ENCODE data around the gene CAMK2D.
A peak's percentile ranks its signal among the peaks of the same experiment; 100 is the strongest.

Gene CAMK2D

DNA sequence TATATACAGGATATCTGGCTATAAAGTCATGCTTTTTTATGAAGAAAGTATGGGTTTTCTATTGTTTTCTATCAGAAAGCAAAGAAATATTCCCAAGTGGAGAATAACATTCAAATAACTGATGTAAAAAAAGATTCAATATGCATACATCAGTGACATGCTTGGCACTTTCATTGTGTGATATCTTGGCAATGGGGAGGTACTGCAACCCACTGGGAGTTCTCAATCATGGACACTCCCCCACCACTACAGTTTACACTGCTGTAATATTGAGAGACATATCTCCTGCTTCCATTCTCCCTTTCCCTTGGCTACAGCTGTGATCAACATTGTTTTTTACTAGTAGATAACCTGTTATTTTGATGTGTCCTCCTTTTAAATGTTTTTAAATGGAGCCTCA lies 257.8 kb downstream of the CAMK2D start:
- DNase-seq, result no peak

DNA sequence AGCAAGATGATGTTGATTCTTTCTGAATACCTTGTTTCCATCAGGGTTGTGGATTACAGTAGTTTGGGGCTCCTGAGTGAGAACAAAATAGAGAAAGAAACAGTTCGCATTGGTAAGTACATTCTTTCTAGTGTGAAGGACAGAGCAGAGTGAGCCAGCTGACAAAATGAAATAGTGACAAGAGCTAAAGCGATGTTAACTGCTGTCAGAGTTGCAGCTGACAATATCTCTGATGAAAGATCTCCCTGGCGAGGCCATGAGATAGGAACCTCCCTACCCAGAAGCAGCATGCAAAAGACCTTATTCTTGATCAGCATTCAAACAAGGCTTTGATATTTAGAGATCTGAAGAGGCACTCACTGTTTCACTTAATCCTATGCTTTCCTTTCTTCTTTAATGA lies 258.6 kb downstream of the CAMK2D start:
- DNase-seq, result no peak

DNA sequence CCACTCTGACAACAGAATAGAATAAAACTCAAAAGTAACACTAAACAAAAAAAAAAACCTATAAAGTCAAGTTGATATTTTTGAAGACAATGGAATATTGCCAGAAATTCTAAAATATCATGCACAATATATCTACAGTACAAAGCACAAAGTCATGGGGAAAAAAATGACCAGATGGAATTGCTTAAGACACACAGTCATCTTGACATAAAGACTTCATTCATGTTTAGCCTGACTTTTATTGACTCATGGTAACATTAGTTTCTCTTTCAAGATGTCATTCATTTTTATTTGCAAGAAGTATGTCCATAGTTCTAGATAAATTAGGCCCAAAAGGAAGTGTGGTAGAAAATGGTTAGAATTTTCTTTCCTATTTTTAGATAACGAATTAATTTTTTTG lies 259.1 kb downstream of the CAMK2D start:
- DNase-seq, result no peak

DNA sequence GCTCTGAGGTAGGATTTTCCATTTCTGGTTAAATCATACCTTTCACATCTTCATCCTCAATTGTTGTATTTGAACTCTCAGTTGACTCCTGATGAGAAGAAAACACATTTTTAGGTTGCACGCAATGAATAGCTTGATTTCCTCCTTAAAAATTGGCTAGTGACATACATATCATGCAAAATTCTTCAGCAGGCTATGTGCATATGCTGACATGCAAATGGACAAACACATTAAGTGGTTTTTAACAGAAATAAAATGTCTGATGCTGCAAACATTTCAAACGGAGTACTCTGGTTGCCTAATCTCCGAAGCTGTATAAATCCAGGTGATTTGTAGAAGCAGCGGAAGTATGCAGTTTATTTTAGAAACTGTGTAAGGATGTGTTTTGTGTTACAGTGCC lies 261.1 kb downstream of the CAMK2D start:
- DNase-seq, result no peak

DNA sequence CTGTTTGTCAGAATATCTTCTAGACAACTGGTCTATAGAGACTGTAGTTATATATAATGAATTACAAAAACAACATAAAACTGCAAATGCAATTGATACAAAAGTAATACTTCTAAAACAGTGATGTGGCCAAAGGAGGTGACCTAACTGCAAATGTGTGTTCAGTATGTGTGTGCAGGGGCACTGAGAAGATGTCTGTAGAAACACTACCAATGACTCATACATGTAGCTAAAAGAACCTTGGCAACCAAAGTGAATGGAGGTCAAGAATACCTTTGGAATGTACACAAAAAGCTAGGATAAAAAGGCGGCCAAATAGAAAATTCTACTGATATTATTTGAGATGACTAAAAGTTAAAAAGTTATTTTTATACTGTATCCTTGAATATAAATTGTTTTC lies 261.8 kb downstream of the CAMK2D start:
- no peak for DNase-seq

DNA sequence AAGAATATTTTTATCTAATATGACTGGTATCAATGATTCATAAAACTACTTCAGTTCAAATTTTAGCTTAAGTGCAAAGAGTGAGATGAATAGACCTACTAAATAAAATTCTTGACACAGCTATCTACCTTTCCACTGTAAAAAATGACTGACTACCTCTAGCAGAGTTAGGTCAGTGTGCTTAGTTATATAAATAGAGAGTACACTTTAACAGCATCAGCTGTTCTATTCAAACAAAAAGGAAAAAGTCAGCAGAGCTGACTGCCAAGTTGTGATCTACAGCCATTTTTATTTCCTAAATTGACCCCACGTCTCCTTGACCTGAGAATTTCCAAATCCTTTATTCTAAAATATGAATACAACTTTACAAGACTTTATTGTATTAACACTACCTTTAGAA lies 262.4 kb downstream of the CAMK2D start:
- DNase-seq, result no peak

DNA sequence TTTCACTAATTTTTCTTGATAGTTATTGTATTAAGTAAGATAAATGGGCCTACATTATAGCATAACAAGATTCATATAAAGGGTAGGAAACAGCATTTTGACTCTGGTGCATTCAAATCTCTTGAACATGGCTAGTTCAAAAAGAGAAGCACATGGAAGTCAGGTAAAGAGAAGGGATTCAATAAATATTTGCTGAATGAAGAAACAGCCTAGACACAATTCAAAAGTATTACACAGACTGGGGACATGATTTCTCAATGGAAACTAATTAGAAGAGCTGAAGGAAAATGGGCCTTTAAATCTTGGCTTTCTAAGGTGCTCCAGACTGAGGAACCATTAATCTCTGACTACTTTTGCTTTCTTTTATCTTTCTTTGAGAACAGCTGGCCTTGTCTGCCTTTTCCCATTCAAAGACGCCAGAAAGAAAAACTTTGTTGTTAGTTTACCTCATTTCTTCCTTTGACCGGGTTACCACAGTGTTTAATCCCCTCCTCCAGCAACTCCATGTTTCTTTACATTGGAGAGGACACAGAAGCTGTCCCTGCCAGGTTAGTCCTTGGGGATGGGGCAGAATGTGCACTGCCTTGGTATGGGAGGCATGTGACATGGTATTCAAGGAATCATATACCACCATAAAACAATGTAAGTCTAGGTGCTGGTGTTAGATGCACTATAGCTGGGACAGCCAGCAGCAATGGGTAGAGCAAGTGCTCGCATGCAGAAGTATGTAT lies 264.2 kb downstream of the CAMK2D start:
- no peak for DNase-seq

DNA sequence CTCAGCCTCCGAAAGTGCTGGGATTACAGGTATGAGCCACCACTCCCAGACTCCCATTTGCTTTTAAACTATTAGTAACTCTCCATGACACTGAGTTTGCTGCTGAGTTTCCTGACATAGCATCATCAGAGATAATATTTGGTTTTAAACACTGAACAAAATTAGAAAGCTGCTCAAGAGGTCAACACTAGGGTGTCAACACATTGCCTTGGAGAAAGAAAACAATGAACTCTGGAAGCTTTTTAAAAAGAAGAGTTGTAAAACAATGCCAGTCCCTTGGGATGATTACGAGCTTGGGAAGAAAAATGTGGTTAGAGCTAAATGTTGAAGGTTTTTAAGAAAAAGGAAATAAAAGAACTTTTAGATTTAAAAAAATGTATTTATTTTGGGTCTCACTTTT lies 264.8 kb downstream of the CAMK2D start:
- DNase-seq, result no peak

DNA sequence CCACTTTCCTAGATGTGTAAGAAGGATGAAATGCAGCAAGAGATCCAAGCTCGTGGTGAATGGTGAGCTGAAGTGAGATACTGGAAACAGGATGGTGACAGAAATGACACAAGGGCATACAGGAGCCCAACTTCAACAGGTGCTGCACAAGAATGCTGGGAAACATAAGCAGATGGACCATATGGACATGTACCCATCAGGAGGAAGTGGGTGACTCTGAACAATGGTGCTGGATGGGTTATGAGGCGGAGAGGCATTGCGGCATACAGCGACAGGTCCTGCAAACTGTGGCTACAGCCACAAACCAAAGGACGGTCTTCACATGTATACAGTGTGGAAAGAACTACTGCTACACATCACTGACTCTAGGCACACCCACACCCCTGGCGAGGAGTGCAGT lies 265.7 kb downstream of the CAMK2D start:
- DNase-seq, result no peak

DNA sequence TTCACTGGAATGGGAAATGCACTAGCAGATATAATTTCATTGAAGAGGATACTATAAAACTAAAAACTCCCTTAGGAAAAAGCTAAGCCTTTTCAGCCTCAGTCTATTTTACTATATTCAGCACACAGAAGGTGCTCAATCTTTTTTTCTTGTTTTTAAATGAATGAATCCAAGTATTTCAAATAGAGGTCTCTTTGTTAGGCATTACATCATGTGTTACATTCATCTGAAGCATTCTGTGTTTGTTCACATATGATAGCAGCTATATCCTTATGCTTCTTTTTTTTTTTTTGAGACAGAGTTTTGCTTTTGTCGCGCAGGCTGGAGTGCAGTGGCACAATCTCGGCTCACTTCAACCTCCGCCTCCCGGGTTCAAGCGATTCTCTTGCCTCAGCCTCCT lies 278.4 kb downstream of the CAMK2D start:
- no peak for DNase-seq

DNA sequence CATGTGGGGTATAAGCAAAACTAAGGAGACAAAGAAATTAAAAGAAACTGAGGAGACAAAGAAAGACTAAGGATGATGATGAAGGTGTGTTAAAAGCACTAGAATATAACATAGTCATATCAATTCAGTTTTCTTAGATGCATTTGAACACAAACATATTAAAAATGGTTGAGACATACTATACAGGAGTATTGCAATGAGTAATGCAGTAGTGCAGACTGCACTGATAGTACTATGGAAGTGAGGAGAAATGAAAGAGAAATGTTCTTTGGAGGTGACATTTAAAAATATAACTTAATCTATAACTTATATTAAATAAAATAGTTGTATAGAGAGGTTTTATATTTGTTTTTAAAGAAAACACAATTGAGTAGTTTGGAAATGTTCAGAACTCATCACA lies 279.2 kb downstream of the CAMK2D start:
- DNase-seq, result no peak

DNA sequence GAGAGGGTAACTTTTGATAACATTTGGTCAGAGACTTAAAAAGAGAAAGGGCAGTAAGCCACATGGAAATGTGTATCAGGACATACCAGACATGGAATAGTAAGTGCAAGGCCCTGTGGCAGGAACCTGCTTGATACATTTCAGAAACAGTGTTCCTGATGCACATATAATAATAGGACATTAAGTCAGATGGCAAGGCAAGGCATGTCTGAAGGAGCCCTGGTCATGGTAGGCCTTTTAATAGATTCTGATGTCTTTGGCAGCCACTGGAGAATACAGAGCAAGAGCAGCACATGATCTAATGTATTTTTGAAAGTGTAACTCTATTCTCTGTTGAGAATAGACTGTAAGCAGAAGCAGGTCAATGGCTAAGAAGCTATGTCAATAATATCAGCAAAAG lies 279.7 kb downstream of the CAMK2D start:
- DNase-seq, result no peak

DNA sequence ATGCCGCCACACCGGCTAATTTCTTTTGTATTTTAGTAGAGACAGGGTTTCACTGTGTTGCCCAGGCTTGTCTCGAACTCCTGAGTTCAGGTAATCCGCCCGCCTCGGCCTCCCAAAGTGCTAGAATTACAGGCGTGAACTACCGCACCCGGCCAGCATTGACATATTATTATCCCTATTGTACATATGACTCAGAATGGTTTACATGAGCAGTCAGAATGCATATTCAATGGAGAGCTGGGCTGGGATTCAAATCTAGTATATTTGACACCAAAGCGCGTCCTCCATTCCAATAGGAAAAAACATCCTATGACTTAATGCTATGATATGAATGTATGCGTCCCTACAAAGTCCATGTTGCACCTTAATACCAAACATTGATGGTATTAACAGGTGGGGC lies 281.4 kb downstream of the CAMK2D start:
- no peak for DNase-seq

DNA sequence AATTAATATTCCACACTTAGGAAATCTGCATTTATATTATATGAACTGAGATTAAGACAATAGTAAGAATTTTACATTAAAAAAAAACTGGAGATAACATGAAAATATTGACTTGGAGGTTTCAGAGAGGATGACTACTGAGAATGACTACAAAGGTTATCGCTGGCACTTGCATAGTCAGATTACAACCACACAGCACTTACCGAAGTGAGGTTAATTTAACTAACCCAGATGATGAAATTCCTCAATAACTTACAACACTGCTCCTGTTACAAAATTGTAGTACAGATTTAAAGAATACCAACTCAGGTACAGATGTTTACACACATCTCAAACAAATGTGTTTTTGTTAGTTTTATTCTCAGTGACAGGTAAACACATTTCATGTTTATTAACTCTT lies 283.5 kb downstream of the CAMK2D start:
- DNase-seq, result no peak

DNA sequence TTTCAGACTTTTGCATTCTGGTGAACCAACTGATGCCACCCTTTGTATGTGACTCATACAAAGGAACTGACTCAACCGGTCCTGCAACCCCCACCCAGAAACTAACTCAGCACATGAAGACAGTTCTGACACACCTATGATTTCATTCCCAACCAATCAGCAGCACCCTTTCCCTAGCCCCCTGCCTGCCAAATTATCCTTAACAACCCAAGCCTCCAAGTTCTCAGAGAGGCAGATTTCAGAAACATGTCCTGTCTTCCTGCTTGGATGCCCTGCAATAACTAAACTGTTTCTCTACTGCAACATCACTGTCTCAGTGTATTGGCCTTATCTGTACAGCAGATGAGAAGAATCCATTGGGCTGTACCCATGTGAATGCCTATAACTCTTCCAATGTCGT lies 284.7 kb downstream of the CAMK2D start:
- DNase-seq, result no peak

DNA sequence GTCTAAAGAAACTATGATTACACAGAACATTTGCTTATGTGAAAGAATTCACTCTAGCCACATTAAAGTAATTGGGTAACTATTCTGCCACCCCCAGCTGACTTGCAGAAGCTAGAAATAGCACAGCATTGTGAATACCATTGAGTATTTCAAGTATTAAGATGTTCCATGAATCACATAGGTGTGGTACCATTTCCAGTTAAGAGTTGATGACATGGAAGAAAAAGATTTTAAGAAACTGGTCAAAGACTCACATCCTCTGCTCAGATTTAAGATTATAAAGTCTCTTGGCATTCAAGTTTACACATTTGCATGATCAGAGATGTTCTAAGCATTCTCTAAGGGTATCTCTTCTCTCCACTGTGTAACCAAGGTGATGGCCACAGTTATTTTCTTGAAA lies 287.5 kb downstream of the CAMK2D start:
- DNase-seq, result no peak

DNA sequence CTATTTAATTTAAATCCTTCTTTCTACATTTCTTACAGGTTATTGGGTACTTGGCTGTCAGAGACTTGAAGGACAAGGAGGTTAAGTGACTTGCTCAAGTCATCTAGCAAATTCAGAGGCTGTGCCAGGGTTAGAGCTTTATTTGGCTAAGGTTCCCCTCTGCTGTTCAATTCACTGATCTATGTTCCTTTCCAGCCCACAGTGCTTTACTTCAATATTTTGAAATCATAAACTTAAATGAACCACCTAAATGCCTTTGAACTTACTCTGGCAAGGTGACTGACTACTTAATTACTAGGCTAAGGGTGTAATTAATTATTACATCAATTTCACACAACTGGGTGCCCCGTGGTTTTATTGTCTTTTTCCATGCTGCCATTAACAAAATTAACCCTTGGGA lies 288.7 kb downstream of the CAMK2D start:
- DNase-seq, result no peak

DNA sequence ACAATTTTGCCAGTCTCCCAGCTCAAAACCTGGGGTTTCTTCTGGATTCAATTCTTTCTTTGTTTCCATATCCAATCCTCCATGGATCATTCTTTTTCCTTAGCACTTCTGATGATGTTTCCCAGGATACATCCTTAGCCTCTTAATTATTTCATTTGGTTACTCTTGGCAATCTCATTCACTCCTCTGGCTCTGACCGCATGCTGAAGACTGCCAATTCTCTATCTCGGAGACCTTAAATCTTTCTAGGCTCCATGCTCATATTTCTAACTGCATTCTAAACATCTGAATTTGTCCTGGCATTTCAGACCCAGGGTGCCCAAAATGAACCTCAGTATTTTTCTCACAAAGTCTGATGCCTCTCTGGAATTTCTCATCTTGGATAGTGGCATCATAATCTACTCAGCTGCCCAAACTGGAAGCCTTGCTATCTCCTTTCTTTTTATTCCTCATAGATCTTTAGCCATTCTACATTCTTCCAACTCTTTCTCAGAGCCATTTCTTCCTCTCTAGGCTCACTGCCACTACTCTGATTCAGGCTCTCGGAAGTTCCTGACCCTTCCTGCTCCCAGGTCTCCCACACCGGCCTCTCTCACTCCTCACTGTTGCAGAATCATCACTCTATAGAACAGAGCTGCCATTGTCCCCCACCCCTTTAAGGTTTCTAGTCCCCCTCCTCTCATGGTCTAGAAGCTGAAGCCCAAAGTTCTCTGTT lies 290.2 kb downstream of the CAMK2D start:
- DNase-seq, result no peak

DNA sequence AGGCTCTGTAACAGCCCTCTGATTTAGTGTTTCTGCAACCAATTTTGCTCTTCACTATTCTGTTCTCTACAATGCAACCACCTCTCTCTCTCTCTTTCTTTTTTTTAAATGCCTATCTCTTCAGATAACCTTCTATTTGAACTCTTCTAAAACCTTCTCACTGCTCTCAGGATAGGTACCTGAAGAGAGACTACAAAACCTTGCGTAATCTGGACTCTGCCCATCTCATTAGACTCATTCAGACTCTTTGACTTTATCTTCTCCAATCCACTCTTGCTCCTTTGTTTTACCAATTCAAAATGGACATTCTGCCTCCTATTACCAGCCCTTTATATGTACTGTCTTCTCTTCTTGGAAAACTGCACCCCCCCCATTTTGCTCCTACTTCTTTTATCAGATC lies 291.6 kb downstream of the CAMK2D start:
- no peak for DNase-seq

DNA sequence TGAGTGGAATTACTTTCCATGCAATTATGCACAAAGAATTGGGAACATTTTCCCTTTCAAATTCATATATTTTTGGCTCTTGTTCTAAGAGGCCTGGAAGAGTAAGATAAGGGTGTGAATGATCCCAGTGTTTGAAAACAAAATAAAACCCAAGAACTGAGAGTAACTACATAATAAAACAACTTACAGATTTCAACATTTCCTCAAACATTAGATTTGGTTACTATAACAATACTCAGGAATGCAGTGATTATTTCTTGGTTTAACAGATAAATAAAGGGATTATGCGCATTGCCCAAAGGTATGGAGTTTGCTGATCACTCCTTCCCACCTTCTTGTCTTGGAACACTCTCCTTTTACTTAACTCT lies 292.5 kb downstream of the CAMK2D start:
- DNase-seq, result no peak

DNA sequence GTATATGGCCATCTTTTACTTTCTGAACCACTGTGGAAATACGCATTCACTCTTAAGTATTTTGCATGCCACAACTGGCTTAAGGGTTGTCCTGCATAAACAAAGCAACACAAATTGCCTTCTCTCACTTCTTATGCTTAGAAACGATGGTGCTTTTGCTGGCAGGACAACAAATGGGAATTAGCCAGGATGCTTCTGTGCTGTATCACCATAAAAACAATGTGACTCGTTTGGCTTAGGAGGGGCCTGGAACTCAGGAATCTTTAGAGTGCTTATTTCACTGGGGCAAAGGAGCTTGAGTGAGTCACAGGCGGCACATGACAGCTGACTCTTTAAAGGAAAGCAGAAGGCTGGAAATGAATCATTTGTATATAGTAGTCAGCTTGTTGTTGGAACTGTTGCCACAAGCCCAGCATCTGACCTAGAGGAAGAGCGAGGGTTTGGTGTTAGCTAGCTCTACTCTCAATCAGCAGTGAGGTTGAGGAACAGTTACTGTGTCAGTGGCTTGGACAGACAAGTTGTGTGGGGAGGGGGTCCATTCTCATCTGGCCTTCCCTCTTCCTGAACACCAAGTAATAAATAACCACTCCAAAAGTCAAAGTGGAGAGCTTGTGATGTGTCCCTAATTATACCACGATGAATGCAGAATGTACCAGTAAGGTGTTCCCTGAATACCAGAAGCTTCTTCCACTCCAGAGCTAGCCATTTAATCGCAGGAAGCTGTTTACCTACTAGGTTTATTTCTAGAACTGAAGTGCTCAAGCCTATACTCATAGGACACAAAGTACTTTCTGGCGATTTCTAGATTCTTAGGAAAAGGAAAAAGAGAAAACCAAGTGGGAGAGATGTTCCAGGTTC lies 293.1 kb downstream of the CAMK2D start:
- no peak for DNase-seq

DNA sequence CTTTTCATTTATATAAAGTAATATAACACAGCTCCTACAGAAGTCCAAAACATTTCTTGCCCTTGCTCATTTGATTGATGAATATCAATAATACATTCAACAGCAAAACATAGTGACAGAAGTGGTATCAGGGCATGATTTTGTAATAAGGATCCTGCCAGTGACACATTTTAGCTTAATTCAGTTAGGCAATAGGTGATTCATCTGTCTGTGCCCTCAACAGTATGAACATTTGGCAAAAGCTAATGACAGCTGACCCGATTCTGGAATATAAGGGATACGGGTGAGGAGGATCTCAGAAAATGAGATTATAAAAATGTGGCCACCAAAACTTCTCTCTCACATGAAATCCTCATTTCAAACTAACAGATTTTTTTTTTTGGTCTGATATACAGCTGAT lies 294.0 kb downstream of the CAMK2D start:
- DNase-seq, result no peak

DNA sequence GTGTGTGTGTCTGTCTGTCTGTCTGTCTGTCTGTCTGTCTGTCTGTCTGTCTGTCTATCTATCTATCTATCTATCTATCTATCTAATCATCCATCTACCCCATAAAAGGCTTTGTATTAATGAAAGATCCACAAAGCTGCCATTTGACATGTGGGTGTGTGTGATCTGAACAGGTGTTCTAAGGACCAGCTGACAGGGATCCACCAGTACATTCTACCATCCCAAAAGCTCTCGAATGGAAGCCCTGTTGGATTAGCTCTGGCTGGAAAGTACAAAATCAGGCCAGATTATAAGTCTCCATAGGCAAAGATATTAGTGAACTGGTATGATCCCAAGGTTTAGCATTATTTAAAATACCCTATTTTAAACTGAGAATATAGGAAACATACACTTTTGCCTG lies 299.3 kb downstream of the CAMK2D start:
- DNase-seq, result peak; percentile 1

DNA sequence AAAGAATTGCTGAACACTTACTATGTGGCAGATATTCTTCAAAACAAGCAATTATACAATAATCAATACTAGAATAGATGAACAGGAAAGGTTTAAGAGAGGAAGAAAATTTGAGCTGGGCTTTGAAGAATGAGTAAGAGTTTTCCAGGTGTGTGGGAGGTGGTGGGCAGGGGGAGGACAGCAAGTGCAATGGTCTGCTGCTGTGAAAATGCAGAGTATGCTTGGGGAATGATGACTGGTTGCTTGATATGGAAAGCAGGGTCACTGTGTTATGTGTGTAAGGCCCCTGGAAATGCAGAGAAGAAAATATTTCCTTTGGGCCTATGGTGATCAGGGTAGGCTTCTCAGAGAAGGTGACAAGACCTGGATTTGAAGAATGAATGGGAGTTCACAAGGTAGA lies 300.3 kb downstream of the CAMK2D start:
- no peak for DNase-seq
